DND-41 (cell line): ENCODE data around the gene NPDC1.

Source experiments
- ATAC-seq: fragments of 200-7000 bp; cut with Tn5 transposase; 3 replicates; pipeline ENCODE4 v1.9.1; 2021; ENCODE audit warnings: low read depth; ENCODE audit not compliant: insufficient read depth
- DNase-seq: peaks from one replicate; pipeline ENCODE4 v3.0.0-alpha.2; 2020
- H2AFZ ChIP-seq: 2 replicates; pipeline ENCODE4 v1.6.0; 2012; ENCODE audit warnings: low read depth, low read length
- H3K27ac ChIP-seq: 2 replicates; pipeline ENCODE4 v1.5.1; 2012; ENCODE audit warnings: low read length, inconsistent platforms
- H3K27me3 ChIP-seq: fragments of 200-600 bp; sonication (generic); 2 replicates; pipeline ENCODE4 v1.6.0; 2012; ENCODE audit warnings: low read length, mild to moderate bottlenecking, inconsistent platforms; ENCODE audit not compliant: insufficient read depth, poor library complexity
- H3K36me3 ChIP-seq: 2 replicates; pipeline ENCODE4 v1.5.1; 2012; ENCODE audit warnings: low read length, inconsistent platforms; ENCODE audit not compliant: insufficient read depth
- H3K4me1 ChIP-seq: 2 replicates; pipeline ENCODE4 v1.5.1; 2012; ENCODE audit warnings: mild to moderate bottlenecking, low read length; ENCODE audit not compliant: insufficient read depth
- H3K4me2 ChIP-seq: 2 replicates; pipeline ENCODE4 v1.6.0; 2012; ENCODE audit warnings: mild to moderate bottlenecking, moderate library complexity, low read length, inconsistent platforms; ENCODE audit not compliant: insufficient read depth
- H3K4me3 ChIP-seq, 2 experiments: fragments of 200-600 bp in 1 of 2; shearing (Covaris generic) in 1 of 2; 2 replicates each; pipeline ENCODE4 v1.5.1; 2012 to 2016; ENCODE audit warnings: inconsistent platforms in 2 of 2, low read length in 2 of 2, mild to moderate bottlenecking in 2 of 2, low read depth in 1 of 2, moderate library complexity in 1 of 2
- H3K79me2 ChIP-seq: 2 replicates; pipeline ENCODE4 v1.6.0; 2012; ENCODE audit warnings: low read length, inconsistent platforms; ENCODE audit not compliant: insufficient read depth
- H3K9ac ChIP-seq: 2 replicates; pipeline ENCODE4 v1.6.0; 2012; ENCODE audit warnings: low read depth, mild to moderate bottlenecking, inconsistent platforms, low read length, moderate library complexity
- H3K9me3 ChIP-seq: 2 replicates; pipeline ENCODE4 v1.5.1; 2012; ENCODE audit warnings: low read length, moderate library complexity, mild to moderate bottlenecking, inconsistent platforms; ENCODE audit not compliant: insufficient read depth, severe bottlenecking
- H4K20me1 ChIP-seq: 2 replicates; pipeline ENCODE4 v1.6.0; 2012; ENCODE audit warnings: low read length; ENCODE audit not compliant: insufficient read depth
- EZH2 ChIP-seq: IDR thresholded peaks from 3 replicates; pipeline ENCODE4 v1.6.1; 2012; ENCODE audit warnings: borderline replicate concordance, low read depth, mild to moderate bottlenecking, moderate library complexity, low read length, inconsistent platforms; ENCODE audit not compliant: severe bottlenecking
- TF ChIP-seq, protein P1 (sequence below): IDR thresholded peaks from 2 replicates; pipeline ENCODE4 v1.5.1; 2012; ENCODE audit warnings: borderline replicate concordance, low read length, moderate library complexity, mild to moderate bottlenecking; ENCODE audit not compliant: poor library complexity, severe bottlenecking; ENCODE audit errors: extremely low read depth

NPDC1 gene

DNA sequence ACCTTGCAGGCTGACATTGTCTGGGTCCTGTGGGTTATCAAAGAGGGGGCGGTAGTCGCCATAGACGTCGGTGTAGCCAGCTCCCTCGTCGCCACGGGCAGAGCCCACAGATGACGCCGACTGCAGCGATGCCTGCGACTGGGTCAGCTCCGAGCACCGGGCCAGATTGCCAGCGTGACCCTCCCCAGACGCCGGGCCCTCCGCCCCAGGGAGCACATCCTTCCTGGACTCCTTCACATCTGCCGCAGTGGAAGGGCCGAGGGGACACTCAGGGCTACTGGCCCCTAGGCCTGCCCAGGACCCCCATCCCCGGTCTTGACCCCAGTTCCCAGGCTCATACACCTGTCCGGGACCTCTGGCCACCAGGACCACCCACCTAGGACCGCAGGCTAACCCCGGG is 31.8 kb downstream of the NPDC1 start:
- H3K9me3 ChIP-seq, result no peaks in the 10 kb centered on the region
- H3K36me3 ChIP-seq, result peaks cover 3% of the 10 kb centered on the region; the same call in 1 of the 2 replicates

DNA sequence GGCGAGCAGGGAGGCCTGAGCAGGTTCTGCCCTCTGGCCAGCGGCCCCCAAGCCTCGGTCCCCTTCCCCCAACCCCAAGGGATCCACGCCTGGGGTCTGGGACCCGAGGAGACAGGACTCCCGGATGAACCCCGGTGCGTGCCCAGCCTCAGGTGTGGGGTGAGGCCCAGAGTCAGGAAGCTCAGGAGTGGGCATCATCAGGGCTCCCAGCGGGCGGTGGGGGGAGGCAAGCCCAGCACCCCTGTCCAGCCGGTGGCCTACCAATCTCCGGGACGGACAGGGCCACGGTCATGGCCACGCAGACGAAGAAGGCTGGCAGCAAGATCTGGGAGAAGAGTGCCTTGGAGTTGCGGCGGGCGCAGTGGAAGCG is 32.4 kb downstream of the NPDC1 start:
- no peaks in the 10 kb centered on the region for H4K20me1 ChIP-seq
- no peak overlapping the region for H2AFZ ChIP-seq
- TF ChIP-seq, protein P1, sequence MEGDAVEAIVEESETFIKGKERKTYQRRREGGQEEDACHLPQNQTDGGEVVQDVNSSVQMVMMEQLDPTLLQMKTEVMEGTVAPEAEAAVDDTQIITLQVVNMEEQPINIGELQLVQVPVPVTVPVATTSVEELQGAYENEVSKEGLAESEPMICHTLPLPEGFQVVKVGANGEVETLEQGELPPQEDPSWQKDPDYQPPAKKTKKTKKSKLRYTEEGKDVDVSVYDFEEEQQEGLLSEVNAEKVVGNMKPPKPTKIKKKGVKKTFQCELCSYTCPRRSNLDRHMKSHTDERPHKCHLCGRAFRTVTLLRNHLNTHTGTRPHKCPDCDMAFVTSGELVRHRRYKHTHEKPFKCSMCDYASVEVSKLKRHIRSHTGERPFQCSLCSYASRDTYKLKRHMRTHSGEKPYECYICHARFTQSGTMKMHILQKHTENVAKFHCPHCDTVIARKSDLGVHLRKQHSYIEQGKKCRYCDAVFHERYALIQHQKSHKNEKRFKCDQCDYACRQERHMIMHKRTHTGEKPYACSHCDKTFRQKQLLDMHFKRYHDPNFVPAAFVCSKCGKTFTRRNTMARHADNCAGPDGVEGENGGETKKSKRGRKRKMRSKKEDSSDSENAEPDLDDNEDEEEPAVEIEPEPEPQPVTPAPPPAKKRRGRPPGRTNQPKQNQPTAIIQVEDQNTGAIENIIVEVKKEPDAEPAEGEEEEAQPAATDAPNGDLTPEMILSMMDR, result no peak
- TF ChIP-seq EZH2, result no peak
- no peak for ATAC-seq
- DNase-seq, result no peak
- H3K4me1 ChIP-seq, result no peaks in the 10 kb centered on the region
- H3K27me3 ChIP-seq, result no peaks in the 10 kb centered on the region
- H3K79me2 ChIP-seq, result no peaks in the 10 kb centered on the region
- H3K4me3 ChIP-seq, result no peak overlapping the region
- no peak overlapping the region for H3K4me2 ChIP-seq
- no peak overlapping the region for H3K27ac ChIP-seq
- H3K36me3 ChIP-seq, result peaks cover 3% of the 10 kb centered on the region; the same call in 1 of the 2 replicates
- H3K9me3 ChIP-seq, result no peaks in the 10 kb centered on the region
- no peak overlapping the region for H3K9ac ChIP-seq

More for the DNA sequence above, 31.8 kb downstream of the NPDC1 start:
- Histone ChIP-seq H3K9ac (no peak overlapping the region), H3K4me2 (no peak overlapping the region), H3K4me1 (no peaks in the 10 kb centered on the region), H3K79me2 (no peaks in the 10 kb centered on the region), H3K27ac (no peak overlapping the region), H3K27me3 (no peaks in the 10 kb centered on the region), H4K20me1 (no peaks in the 10 kb centered on the region), H3K4me3 (no peak overlapping the region), H2AFZ (no peak overlapping the region)
- TF ChIP-seq EZH2, result no peak
- TF ChIP-seq, protein P1, result no peak
- DNase-seq (no peak), ATAC-seq (no peak)

DNA sequence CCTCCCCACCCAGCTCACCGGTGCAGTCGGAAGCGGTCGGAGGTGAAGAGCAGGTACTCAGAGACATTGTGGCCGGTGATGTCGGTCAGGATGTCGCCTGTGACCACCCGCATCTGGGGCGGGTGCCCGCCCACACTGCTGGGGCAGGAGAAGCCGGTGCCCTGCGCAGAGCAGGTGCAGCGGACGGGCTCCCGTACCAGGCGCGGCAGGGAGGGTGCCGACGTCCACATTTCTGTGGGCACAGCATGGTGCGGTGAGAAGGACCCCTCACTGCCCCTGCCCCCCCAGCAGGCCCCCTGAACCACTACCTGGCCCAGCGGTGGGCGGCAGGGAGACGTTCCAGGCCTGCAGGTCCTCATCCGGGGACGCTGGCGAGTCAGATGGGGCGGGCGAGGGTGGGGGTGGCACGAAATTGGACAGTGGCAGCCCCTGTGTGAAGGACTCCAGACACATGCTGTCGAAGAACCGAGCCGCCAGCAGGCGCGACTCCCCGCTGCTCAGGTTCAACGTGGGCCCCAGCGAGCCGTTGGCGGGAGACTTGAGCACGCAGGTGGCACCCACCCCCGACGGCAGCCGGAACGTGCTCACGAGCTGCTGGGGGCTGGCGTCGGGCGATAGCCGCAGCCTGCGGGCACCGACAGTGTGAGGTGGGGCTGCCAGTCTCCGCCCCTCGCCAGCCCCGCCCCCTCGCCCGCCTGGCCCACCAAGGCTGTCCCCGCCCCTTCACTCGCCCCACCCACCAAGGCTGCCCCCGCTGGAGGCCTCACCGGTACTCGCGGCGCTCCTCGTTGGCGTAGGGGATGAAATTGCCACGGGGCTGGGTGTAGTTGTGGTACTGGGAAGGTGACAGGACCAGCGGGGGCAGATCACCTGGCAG is 33.0 kb downstream of the NPDC1 start:
- Histone ChIP-seq H3K4me2 (no peak overlapping the region), H3K27me3 (no peaks in the 10 kb centered on the region), H3K4me3 (no peak overlapping the region), H3K79me2 (no peaks in the 10 kb centered on the region), H3K9me3 (no peaks in the 10 kb centered on the region), H3K36me3 (peaks cover 3% of the 10 kb centered on the region; the same call in 1 of the 2 replicates), H2AFZ (no peak overlapping the region), H3K4me1 (no peaks in the 10 kb centered on the region), H3K9ac (no peak overlapping the region), H3K27ac (no peak overlapping the region), H4K20me1 (no peaks in the 10 kb centered on the region)
- DNase-seq, result no peak
- TF ChIP-seq, protein P1, result no peak
- no peak for TF ChIP-seq EZH2
- no peak for ATAC-seq
